GM23338 (cell line): ENCODE results near the gene GSX1.

Experiments
- CREB1 ChIP-seq: fragments of 250-450 bp; sonication (Bioruptor Pico); IDR thresholded peaks from 2 replicates; pipeline ENCODE4 v1.5.0; 2020; ENCODE audit warnings: low read depth, mild to moderate bottlenecking, moderate library complexity
- EZH2 ChIP-seq: fragments of 200-600 bp; sonication (generic); IDR thresholded peaks from one replicate; pipeline ENCODE4 v1.8.0; 2017; ENCODE audit warnings: antibody characterized with exemption, mild to moderate bottlenecking, low read depth; ENCODE audit not compliant: unreplicated experiment
- EZH2phosphoT487 ChIP-seq: fragments of 200-600 bp; sonication (generic); IDR thresholded peaks from one replicate; pipeline ENCODE4 v1.8.1; 2018; ENCODE audit warnings: antibody characterized with exemption; ENCODE audit not compliant: unreplicated experiment
- JUNB ChIP-seq: IDR thresholded peaks from one replicate; pipeline ENCODE4 v1.6.1; 2016; ENCODE audit warnings: antibody characterized with exemption; ENCODE audit not compliant: unreplicated experiment
- NANOG ChIP-seq: IDR thresholded peaks from 2 replicates; pipeline ENCODE4 v1.6.1; 2016; ENCODE audit warnings: antibody characterized with exemption, borderline replicate concordance
- POLR2AphosphoS5 ChIP-seq: IDR thresholded peaks from 2 replicates; pipeline ENCODE4 v1.6.1; 2016; ENCODE audit warnings: antibody characterized with exemption, low read depth
- STAT1 ChIP-seq: IDR thresholded peaks from one replicate; pipeline ENCODE4 v1.6.1; 2016; ENCODE audit warnings: antibody characterized with exemption; ENCODE audit not compliant: unreplicated experiment
- ZNF114 ChIP-seq: fragments of 250-450 bp; sonication (Bioruptor Pico); IDR thresholded peaks from 2 replicates; pipeline ENCODE4 v1.5.0; 2020; ENCODE audit warnings: mild to moderate bottlenecking, moderate library complexity
- ZNF331 ChIP-seq: fragments of 250-450 bp; sonication (Bioruptor Pico); IDR thresholded peaks from 2 replicates; pipeline ENCODE4 v1.5.0; 2020; ENCODE audit warnings: low read depth, mild to moderate bottlenecking, moderate library complexity
- TF ChIP-seq, protein P1 (sequence below), 2 experiments: fragments of 200-600 bp in 1 of 2; sonication (generic) in 1 of 2; conservative IDR thresholded peaks; 2 replicates each; pipeline versions ENCODE4 v1.5.1 to v1.6.1; 2016 to 2017; ENCODE audit warnings: antibody characterized with exemption in 2 of 2, low read depth in 2 of 2, mild to moderate bottlenecking in 2 of 2, moderate library complexity in 1 of 2
- TF ChIP-seq, protein P2 (sequence below): IDR thresholded peaks from one replicate; pipeline ENCODE4 v1.6.1; 2018; ENCODE audit warnings: antibody characterized with exemption; ENCODE audit not compliant: unreplicated experiment
- TF ChIP-seq, protein P3 (sequence below): IDR thresholded peaks from 2 replicates; pipeline ENCODE4 v1.6.1; 2016; ENCODE audit warnings: antibody characterized with exemption
- TF ChIP-seq, protein P4 (sequence below): fragments of 250-450 bp; sonication (Bioruptor Pico); IDR thresholded peaks from 2 replicates; pipeline ENCODE4 v1.5.0; 2020; ENCODE audit warnings: mild to moderate bottlenecking, moderate library complexity

DNA sequence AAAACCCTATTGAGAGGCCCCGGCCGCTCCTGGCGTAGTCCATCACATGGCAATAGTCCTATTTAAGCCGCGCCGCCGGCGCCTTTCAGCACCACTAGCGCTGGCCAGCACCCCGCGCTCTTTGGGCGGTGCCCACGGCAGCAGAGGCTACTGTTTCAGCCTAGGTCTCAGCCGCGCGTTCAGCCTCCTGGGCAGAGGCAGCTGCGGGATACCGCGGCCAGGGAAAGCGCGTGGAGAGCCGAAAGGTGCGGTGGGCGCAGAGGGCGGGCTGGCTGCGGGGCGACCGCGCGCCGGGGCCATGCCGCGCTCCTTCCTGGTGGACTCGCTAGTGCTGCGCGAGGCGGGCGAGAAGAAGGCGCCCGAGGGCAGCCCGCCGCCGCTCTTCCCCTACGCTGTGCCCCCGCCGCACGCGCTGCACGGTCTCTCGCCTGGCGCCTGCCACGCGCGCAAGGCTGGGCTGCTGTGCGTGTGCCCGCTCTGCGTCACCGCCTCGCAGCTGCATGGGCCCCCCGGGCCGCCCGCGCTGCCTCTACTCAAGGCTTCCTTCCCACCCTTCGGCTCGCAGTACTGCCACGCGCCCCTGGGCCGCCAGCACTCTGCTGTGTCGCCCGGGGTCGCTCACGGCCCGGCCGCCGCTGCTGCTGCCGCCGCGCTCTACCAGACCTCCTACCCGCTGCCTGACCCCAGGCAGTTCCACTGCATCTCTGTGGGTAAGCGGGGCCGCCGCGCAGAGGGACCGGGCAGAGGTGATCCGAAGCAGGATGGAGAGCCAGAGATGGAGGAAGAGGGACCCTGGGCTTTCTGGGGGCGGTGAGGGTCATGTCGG, at the start of gene GSX1:
- TF ChIP-seq EZH2phosphoT487, result peak; percentile 97
- TF ChIP-seq, protein P1, sequence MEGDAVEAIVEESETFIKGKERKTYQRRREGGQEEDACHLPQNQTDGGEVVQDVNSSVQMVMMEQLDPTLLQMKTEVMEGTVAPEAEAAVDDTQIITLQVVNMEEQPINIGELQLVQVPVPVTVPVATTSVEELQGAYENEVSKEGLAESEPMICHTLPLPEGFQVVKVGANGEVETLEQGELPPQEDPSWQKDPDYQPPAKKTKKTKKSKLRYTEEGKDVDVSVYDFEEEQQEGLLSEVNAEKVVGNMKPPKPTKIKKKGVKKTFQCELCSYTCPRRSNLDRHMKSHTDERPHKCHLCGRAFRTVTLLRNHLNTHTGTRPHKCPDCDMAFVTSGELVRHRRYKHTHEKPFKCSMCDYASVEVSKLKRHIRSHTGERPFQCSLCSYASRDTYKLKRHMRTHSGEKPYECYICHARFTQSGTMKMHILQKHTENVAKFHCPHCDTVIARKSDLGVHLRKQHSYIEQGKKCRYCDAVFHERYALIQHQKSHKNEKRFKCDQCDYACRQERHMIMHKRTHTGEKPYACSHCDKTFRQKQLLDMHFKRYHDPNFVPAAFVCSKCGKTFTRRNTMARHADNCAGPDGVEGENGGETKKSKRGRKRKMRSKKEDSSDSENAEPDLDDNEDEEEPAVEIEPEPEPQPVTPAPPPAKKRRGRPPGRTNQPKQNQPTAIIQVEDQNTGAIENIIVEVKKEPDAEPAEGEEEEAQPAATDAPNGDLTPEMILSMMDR (conservative IDR thresholded peaks at IDR 0.05; ENCODE audit: low read depth in 2 of 2), result no peak
- no peak for TF ChIP-seq JUNB
- TF ChIP-seq, protein P2, sequence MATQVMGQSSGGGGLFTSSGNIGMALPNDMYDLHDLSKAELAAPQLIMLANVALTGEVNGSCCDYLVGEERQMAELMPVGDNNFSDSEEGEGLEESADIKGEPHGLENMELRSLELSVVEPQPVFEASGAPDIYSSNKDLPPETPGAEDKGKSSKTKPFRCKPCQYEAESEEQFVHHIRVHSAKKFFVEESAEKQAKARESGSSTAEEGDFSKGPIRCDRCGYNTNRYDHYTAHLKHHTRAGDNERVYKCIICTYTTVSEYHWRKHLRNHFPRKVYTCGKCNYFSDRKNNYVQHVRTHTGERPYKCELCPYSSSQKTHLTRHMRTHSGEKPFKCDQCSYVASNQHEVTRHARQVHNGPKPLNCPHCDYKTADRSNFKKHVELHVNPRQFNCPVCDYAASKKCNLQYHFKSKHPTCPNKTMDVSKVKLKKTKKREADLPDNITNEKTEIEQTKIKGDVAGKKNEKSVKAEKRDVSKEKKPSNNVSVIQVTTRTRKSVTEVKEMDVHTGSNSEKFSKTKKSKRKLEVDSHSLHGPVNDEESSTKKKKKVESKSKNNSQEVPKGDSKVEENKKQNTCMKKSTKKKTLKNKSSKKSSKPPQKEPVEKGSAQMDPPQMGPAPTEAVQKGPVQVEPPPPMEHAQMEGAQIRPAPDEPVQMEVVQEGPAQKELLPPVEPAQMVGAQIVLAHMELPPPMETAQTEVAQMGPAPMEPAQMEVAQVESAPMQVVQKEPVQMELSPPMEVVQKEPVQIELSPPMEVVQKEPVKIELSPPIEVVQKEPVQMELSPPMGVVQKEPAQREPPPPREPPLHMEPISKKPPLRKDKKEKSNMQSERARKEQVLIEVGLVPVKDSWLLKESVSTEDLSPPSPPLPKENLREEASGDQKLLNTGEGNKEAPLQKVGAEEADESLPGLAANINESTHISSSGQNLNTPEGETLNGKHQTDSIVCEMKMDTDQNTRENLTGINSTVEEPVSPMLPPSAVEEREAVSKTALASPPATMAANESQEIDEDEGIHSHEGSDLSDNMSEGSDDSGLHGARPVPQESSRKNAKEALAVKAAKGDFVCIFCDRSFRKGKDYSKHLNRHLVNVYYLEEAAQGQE, result peak; percentile 92
- TF ChIP-seq EZH2, result peak; percentile 63
- TF ChIP-seq POLR2AphosphoS5, result no peak
- TF ChIP-seq, protein P3, sequence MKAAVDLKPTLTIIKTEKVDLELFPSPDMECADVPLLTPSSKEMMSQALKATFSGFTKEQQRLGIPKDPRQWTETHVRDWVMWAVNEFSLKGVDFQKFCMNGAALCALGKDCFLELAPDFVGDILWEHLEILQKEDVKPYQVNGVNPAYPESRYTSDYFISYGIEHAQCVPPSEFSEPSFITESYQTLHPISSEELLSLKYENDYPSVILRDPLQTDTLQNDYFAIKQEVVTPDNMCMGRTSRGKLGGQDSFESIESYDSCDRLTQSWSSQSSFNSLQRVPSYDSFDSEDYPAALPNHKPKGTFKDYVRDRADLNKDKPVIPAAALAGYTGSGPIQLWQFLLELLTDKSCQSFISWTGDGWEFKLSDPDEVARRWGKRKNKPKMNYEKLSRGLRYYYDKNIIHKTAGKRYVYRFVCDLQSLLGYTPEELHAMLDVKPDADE, result no peak
- TF ChIP-seq STAT1, result no peak
- TF ChIP-seq CREB1 (CRISPR knock-in tag), result no peak
- TF ChIP-seq, protein P4, sequence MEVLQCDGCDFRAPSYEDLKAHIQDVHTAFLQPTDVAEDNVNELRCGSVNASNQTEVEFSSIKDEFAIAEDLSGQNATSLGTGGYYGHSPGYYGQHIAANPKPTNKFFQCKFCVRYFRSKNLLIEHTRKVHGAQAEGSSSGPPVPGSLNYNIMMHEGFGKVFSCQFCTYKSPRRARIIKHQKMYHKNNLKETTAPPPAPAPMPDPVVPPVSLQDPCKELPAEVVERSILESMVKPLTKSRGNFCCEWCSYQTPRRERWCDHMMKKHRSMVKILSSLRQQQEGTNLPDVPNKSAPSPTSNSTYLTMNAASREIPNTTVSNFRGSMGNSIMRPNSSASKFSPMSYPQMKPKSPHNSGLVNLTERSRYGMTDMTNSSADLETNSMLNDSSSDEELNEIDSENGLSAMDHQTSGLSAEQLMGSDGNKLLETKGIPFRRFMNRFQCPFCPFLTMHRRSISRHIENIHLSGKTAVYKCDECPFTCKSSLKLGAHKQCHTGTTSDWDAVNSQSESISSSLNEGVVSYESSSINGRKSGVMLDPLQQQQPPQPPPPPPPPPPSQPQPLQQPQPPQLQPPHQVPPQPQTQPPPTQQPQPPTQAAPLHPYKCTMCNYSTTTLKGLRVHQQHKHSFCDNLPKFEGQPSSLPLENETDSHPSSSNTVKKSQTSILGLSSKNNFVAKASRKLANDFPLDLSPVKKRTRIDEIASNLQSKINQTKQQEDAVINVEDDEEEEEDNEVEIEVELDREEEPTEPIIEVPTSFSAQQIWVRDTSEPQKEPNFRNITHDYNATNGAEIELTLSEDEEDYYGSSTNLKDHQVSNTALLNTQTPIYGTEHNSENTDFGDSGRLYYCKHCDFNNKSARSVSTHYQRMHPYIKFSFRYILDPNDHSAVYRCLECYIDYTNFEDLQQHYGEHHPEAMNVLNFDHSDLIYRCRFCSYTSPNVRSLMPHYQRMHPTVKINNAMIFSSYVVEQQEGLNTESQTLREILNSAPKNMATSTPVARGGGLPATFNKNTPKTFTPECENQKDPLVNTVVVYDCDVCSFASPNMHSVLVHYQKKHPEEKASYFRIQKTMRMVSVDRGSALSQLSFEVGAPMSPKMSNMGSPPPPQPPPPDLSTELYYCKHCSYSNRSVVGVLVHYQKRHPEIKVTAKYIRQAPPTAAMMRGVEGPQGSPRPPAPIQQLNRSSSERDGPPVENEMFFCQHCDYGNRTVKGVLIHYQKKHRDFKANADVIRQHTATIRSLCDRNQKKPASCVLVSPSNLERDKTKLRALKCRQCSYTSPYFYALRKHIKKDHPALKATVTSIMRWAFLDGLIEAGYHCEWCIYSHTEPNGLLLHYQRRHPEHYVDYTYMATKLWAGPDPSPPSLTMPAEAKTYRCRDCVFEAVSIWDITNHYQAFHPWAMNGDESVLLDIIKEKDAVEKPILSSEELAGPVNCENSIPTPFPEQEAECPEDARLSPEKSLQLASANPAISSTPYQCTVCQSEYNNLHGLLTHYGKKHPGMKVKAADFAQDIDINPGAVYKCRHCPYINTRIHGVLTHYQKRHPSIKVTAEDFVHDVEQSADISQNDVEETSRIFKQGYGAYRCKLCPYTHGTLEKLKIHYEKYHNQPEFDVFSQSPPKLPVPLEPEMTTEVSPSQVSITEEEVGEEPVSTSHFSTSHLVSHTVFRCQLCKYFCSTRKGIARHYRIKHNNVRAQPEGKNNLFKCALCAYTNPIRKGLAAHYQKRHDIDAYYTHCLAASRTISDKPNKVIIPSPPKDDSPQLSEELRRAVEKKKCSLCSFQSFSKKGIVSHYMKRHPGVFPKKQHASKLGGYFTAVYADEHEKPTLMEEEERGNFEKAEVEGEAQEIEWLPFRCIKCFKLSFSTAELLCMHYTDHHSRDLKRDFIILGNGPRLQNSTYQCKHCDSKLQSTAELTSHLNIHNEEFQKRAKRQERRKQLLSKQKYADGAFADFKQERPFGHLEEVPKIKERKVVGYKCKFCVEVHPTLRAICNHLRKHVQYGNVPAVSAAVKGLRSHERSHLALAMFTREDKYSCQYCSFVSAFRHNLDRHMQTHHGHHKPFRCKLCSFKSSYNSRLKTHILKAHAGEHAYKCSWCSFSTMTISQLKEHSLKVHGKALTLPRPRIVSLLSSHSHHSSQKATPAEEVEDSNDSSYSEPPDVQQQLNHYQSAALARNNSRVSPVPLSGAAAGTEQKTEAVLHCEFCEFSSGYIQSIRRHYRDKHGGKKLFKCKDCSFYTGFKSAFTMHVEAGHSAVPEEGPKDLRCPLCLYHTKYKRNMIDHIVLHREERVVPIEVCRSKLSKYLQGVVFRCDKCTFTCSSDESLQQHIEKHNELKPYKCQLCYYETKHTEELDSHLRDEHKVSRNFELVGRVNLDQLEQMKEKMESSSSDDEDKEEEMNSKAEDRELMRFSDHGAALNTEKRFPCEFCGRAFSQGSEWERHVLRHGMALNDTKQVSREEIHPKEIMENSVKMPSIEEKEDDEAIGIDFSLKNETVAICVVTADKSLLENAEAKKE (CRISPR knock-in tag), result no peak
- TF ChIP-seq ZNF114 (CRISPR knock-in tag), result no peak
- no peak for TF ChIP-seq NANOG
- TF ChIP-seq ZNF331 (CRISPR knock-in tag), result no peak
